Liver (tissue), 9 donors: ENCODE measurements around the gene CFAP97. TPM values are rescaled to one million over a fixed set of nuclear protein-coding genes. Genes with fewer than 3 reads are reported as not detected.

ENCODE experiments used
- DNase-seq: peaks from one replicate; pipeline ENCODE4 v3.0.0-alpha.2; 2017; ENCODE audit warnings: low spot score
- H3K27ac ChIP-seq, 2 donors: one replicate each; pipeline ENCODE4 v1.7.0; 2013; ENCODE audit warnings: inconsistent platforms in 2 of 2, low read length in 2 of 2, control low read depth in 1 of 2, low read depth in 1 of 2, mild to moderate bottlenecking in 1 of 2
- H3K27me3 ChIP-seq, 4 donors: one replicate each; pipeline versions ENCODE4 v1.6.1 to v1.7.0; 2013; ENCODE audit warnings: low read length in 3 of 4, inconsistent platforms in 1 of 4, mild to moderate bottlenecking in 1 of 4, moderate library complexity in 1 of 4; ENCODE audit not compliant: control insufficient read depth in 4 of 4, insufficient read depth in 4 of 4
- H3K36me3 ChIP-seq, 4 donors: one replicate each; pipeline versions ENCODE4 v1.6.1 to v1.7.0; 2013; ENCODE audit warnings: low read length in 3 of 4, mild to moderate bottlenecking in 3 of 4, low read depth in 1 of 4, moderate library complexity in 1 of 4; ENCODE audit not compliant: control insufficient read depth in 4 of 4, insufficient read depth in 3 of 4
- H3K4me1 ChIP-seq, 4 donors: one replicate each; pipeline versions ENCODE4 v1.6.1 to v1.7.0; 2013; ENCODE audit warnings: low read length in 3 of 4, mild to moderate bottlenecking in 3 of 4, moderate library complexity in 1 of 4; ENCODE audit not compliant: control insufficient read depth in 4 of 4, insufficient read depth in 4 of 4
- H3K4me3 ChIP-seq, 3 donors: one replicate each; pipeline versions ENCODE4 v1.6.1 to v1.7.0; 2013; ENCODE audit warnings: low read length in 3 of 3, control low read depth in 1 of 3, low read depth in 1 of 3, mild to moderate bottlenecking in 1 of 3
- H3K9ac ChIP-seq, 2 donors: one replicate each; pipeline ENCODE4 v1.7.0; 2013; ENCODE audit warnings: low read length in 2 of 2, mild to moderate bottlenecking in 2 of 2, moderate library complexity in 2 of 2, control low read depth in 1 of 2, low read depth in 1 of 2
- H3K9me3 ChIP-seq, 4 donors: one replicate each; pipeline versions ENCODE4 v1.6.1 to v1.7.0; 2013; ENCODE audit warnings: low read length in 3 of 4; ENCODE audit not compliant: control insufficient read depth in 4 of 4
- ATF3 ChIP-seq: IDR thresholded peaks from 2 replicates; pipeline ENCODE4 v1.6.1; 2016; ENCODE audit warnings: antibody characterized with exemption
- CTCF ChIP-seq: fragments of 150-350 bp; IDR thresholded peaks from 2 replicates; pipeline ENCODE4 v1.5.1; 2017; ENCODE audit warnings: improper control_type of control experiment, low read depth, low read length; ENCODE audit not compliant: missing input control
- EGR1 ChIP-seq, 2 donors: IDR thresholded peaks; 2 replicates each; pipeline ENCODE4 v1.6.1; 2016 to 2018; ENCODE audit warnings: antibody characterized with exemption in 2 of 2, low read depth in 2 of 2
- FOXA1 ChIP-seq: IDR thresholded peaks from 2 replicates; pipeline ENCODE4 v1.6.1; 2016; ENCODE audit warnings: antibody characterized with exemption
- FOXA2 ChIP-seq: IDR thresholded peaks from 2 replicates; pipeline ENCODE4 v1.6.1; 2016; ENCODE audit warnings: antibody characterized with exemption
- GABPA ChIP-seq, 2 donors: IDR thresholded peaks in 1 of 2; conservative IDR thresholded peaks in 1 of 2; 2 replicates each; pipeline ENCODE4 v1.6.1; 2016; ENCODE audit warnings: antibody characterized with exemption in 2 of 2, mild to moderate bottlenecking in 1 of 2, moderate library complexity in 1 of 2
- HNF4A ChIP-seq, 2 donors: conservative IDR thresholded peaks; 2 replicates each; pipeline ENCODE4 v1.6.1; 2016; ENCODE audit warnings: antibody characterized with exemption in 2 of 2, mild to moderate bottlenecking in 2 of 2
- HNF4G ChIP-seq: IDR thresholded peaks from 2 replicates; pipeline ENCODE4 v1.6.1; 2016; ENCODE audit warnings: antibody characterized with exemption
- JUND ChIP-seq, 2 donors: IDR thresholded peaks; 2 replicates each; pipeline ENCODE4 v1.6.1; 2016; ENCODE audit warnings: antibody characterized with exemption in 2 of 2
- MAX ChIP-seq: IDR thresholded peaks from 2 replicates; pipeline ENCODE4 v1.6.1; 2016; ENCODE audit warnings: antibody characterized with exemption
- NR2F2 ChIP-seq: IDR thresholded peaks from 2 replicates; pipeline ENCODE4 v1.6.1; 2016; ENCODE audit warnings: antibody characterized with exemption
- RAD21 ChIP-seq, 2 donors: IDR thresholded peaks; 2 replicates each; pipeline ENCODE4 v1.6.1; 2016; ENCODE audit warnings: antibody characterized with exemption in 2 of 2, mild to moderate bottlenecking in 2 of 2
- REST ChIP-seq: IDR thresholded peaks from 2 replicates; pipeline ENCODE4 v1.6.1; 2016; ENCODE audit warnings: antibody characterized with exemption, mild to moderate bottlenecking
- RXRA ChIP-seq, 2 donors: IDR thresholded peaks; 2 replicates each; pipeline ENCODE4 v1.6.1; 2017 to 2018; ENCODE audit warnings: antibody characterized with exemption in 2 of 2, mild to moderate bottlenecking in 1 of 2
- SP1 ChIP-seq: IDR thresholded peaks from 2 replicates; pipeline ENCODE4 v1.6.1; 2018; ENCODE audit warnings: antibody characterized with exemption, mild to moderate bottlenecking
- TAF1 ChIP-seq: conservative IDR thresholded peaks from 2 replicates; pipeline ENCODE4 v1.6.1; 2016; ENCODE audit warnings: antibody characterized with exemption, mild to moderate bottlenecking
- YY1 ChIP-seq: IDR thresholded peaks from 2 replicates; pipeline ENCODE4 v1.6.1; 2016; ENCODE audit warnings: antibody characterized with exemption, mild to moderate bottlenecking
- ZBTB33 ChIP-seq: IDR thresholded peaks from 2 replicates; pipeline ENCODE4 v1.6.1; 2016; ENCODE audit warnings: antibody characterized with exemption
- WGBS: extraction: QIAGEN DNeasy Blood & Tissue Kit; methylation state at CpG from one replicate; pipeline ENCODE4 v1.1.7; 2013; 5-methylcytosine and 5-hydroxymethylcytosine counted together
- polyA plus RNA-seq, 2 donors: library from polyadenylated mRNA; stranded (reverse) in 1 of 2; unstranded in 1 of 2; fragments of 200-250 nt in 1 of 2; fragments of >200 nt in 1 of 2; fragmentation: Nextera tagmentation in 1 of 2; extraction: Ambion mirVana in 1 of 2; gene quantifications; one replicate each; pipeline versions ENCODE4 v1.2.1 to v1.2.3, GENCODE V29; 2013 to 2015
- total RNA-seq, 2 donors: library from RNA; depleted of rRNA; stranded (reverse); fragments of >200 nt; gene quantifications; one replicate each; pipeline ENCODE4 v1.2.3, GENCODE V29; 2014
- donor health status: healthy.
- donor health status: healthy.
- donor health status: healthy.
- donor health status: healthy.
- donor health status: healthy.

The CFAP97 gene
- total and polyA plus RNA-seq, 4 donors, result 7.5 to 30.9 (median 18.7) TPM

- H3K27ac ChIP-seq, result no peak overlapping the region
- no peaks in the 10 kb centered on the region for H3K9me3 ChIP-seq
- no peak for DNase-seq
- no peak for TF ChIP-seq YY1
- no peak for TF ChIP-seq GABPA (IDR thresholded peaks at IDR 0.05 in 1 of 2, conservative IDR thresholded peaks at IDR 0.05 in 1 of 2)
- TF ChIP-seq ZBTB33, result no peak
- TF ChIP-seq RAD21 (IDR thresholded peaks at IDR 0.05), result no peak
- no peak for TF ChIP-seq FOXA1
- no peak for TF ChIP-seq JUND (IDR thresholded peaks at IDR 0.05)
- TF ChIP-seq FOXA2, result no peak
- no peak for TF ChIP-seq REST
- no peak for TF ChIP-seq SP1
- TF ChIP-seq NR2F2, result no peak
- no peak for TF ChIP-seq CTCF
- TF ChIP-seq HNF4G, result no peak
- no peak for TF ChIP-seq TAF1
- TF ChIP-seq EGR1 (IDR thresholded peaks at IDR 0.05; ENCODE audit: low read depth in 2 of 2), result no peak
- no peak for TF ChIP-seq MAX
- no peak for TF ChIP-seq ATF3
- no peak overlapping the region for H3K4me3 ChIP-seq
- peaks cover 0 to 2% (median 0%) of the 10 kb centered on the region in 4 donors for H3K4me1 ChIP-seq
- H3K36me3 ChIP-seq, result no peaks in the 10 kb centered on the region
- no peak overlapping the region for H3K9ac ChIP-seq
- H3K27me3 ChIP-seq, result no peaks in the 10 kb centered on the region
These were observed 18.8 kb upstream of the CFAP97 start for GRCh38 chr4:185222598-185222997.

GRCh38 chr4:185221912-185222311 lies 18.1 kb upstream of the CFAP97 start:
- Histone ChIP-seq H3K4me3 (no peak overlapping the region), H3K27me3 (no peaks in the 10 kb centered on the region), H3K4me1 (peaks cover 0 to 2% (median 0%) of the 10 kb centered on the region in 4 donors), H3K9ac (no peak overlapping the region), H3K27ac (no peak overlapping the region), H3K36me3 (no peaks in the 10 kb centered on the region), H3K9me3 (no peaks in the 10 kb centered on the region)
- DNase-seq, result no peak
- WGBS, result 30% methylated on average over 8 of the region's 10 CpGs
- TF ChIP-seq HNF4A (conservative IDR thresholded peaks at IDR 0.05) (no peak), FOXA1 (no peak), RXRA (IDR thresholded peaks at IDR 0.05) (no peak), CTCF (no peak), YY1 (no peak), TAF1 (no peak), ZBTB33 (no peak), MAX (no peak), NR2F2 (no peak), ATF3 (no peak), FOXA2 (no peak)
